Measurements from ENCODE around the gene APLP2.
"Not testable (repeated sequence)": the region's sequence is repeated elsewhere in the genome, so short reads cannot be mapped to it uniquely, and the experiment has no call there.

APLP2 gene

DNA sequence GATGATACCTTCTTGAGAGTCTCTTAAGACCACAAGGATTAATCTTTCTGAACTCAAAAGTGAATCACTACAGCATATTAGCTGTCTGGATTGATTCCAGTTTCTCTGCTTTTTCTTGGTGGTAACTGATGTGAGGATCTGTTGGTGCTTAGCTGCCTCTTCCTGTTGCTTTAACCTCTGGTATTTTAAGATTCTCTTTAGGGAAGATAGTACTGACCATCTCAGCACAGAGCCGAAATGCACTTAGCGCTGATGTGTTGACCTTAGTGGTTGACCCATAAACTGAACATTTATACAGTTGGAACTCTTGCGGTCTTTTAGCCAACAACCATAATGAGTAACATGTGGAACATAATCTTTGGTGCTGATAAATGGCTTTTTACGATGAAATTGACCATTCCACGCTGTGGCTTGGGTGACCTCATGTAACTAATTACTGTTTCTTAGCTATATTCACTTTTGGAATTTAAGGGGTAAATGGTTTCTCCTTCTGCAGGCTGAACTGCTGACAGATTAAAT lies 33.7 kb downstream of the APLP2 start:
- Histone ChIP-seq H3K4me1 (ENCODE audit: insufficient read depth, insufficient read length) (no peaks in the 10 kb centered on the region), H3K9me3 (ENCODE audit: insufficient read depth, low read length) (no peaks in the 10 kb centered on the region), H3K27me3 (ENCODE audit: insufficient read depth, insufficient read length) (no peaks in the 10 kb centered on the region), H3K36me3 (ENCODE audit: insufficient read depth, insufficient read length, low read length) (no peaks in the 10 kb centered on the region), H3K9ac (ENCODE audit: insufficient read length, low read depth) (no peak overlapping the region), H3K4me3 (ENCODE audit: insufficient read length, low read depth) (no peak overlapping the region)
- TF ChIP-seq ZNF274 (IDR thresholded peaks at IDR 0.05; ENCODE audit: low read depth, low read length), result no peak
- no peak for TF ChIP-seq YY1 (IDR thresholded peaks at IDR 0.05; ENCODE audit: insufficient read depth, insufficient read length)
- TF ChIP-seq SUZ12 (IDR thresholded peaks at IDR 0.05; ENCODE audit: extremely low read depth, insufficient read depth, insufficient read length), result no peak
- DNase-seq (ENCODE audit: low read depth, low spot score), result no peak

- H3K9me3 ChIP-seq (ENCODE audit: insufficient read depth, low read length), result no peaks in the 10 kb centered on the region
- no peak for DNase-seq (ENCODE audit: low read depth, low spot score)
- H3K27me3 ChIP-seq (ENCODE audit: insufficient read depth, insufficient read length), result no peaks in the 10 kb centered on the region
- no peak for TF ChIP-seq SUZ12 (IDR thresholded peaks at IDR 0.05; ENCODE audit: extremely low read depth, insufficient read depth, insufficient read length)
- no peak for TF ChIP-seq ZNF274 (IDR thresholded peaks at IDR 0.05; ENCODE audit: low read depth, low read length)
- TF ChIP-seq YY1 (IDR thresholded peaks at IDR 0.05; ENCODE audit: insufficient read depth, insufficient read length), result no peak
- no peak overlapping the region for H3K4me3 ChIP-seq (ENCODE audit: insufficient read length, low read depth)
- H3K9ac ChIP-seq (ENCODE audit: insufficient read length, low read depth), result no peak overlapping the region
- no peaks in the 10 kb centered on the region for H3K4me1 ChIP-seq (ENCODE audit: insufficient read depth, insufficient read length)
- H3K36me3 ChIP-seq (ENCODE audit: insufficient read depth, insufficient read length, low read length), result peaks cover 15% of the 10 kb centered on the region
Observed at GRCh38 chr11:130106381-130106780, 36.7 kb downstream of the APLP2 start.

DNA sequence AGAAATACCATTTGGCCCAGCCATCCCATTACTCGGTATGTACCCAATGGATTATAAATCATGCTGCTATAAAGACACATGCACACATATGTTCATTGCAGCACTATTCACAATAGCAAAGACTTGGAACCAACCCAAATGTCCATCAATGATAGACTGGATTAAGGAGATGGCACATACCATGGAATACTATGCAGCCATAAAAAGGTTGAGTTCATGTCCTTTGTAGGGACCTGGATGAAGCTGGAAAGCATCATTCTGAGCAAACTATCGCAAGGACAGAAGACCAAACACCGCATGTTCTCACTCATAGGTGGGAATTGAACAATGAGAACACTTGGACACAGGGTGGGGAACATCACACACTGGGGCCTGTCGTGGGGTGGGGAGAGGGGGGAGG lies 39.0 kb downstream of the APLP2 start:
- H3K27me3 ChIP-seq (ENCODE audit: insufficient read depth, insufficient read length); H3K4me3 ChIP-seq (ENCODE audit: insufficient read length, low read depth); DNase-seq (ENCODE audit: low read depth, low spot score); H3K4me1 ChIP-seq (ENCODE audit: insufficient read depth, insufficient read length); H3K9me3 ChIP-seq (ENCODE audit: insufficient read depth, low read length); H3K9ac ChIP-seq (ENCODE audit: insufficient read length, low read depth): not testable (repeated sequence)
- peaks cover 23% of the 10 kb centered on the region for H3K36me3 ChIP-seq (ENCODE audit: insufficient read depth, insufficient read length, low read length)

DNA sequence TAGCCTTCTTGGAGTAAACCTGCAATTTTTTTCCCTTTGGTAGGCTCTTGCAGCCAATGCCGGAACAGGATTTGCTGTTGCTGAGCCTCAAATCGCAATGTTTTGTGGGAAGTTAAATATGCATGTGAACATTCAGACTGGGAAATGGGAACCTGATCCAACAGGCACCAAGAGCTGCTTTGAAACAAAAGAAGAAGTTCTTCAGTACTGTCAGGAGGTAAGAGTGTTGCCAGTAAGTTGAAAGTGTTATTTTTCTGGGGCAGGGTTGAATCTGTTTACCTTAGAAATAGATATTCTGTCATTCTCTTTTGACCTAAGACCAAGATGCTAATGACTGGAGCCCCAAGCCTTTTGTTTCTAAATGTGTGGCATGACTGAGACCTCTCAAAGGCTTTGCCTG lies 39.7 kb downstream of the APLP2 start:
- H3K4me3 ChIP-seq (ENCODE audit: insufficient read length, low read depth), result no peak overlapping the region
- peaks cover 23% of the 10 kb centered on the region for H3K36me3 ChIP-seq (ENCODE audit: insufficient read depth, insufficient read length, low read length)
- H3K27me3 ChIP-seq (ENCODE audit: insufficient read depth, insufficient read length), result no peaks in the 10 kb centered on the region
- no peak overlapping the region for H3K9ac ChIP-seq (ENCODE audit: insufficient read length, low read depth)
- H3K9me3 ChIP-seq (ENCODE audit: insufficient read depth, low read length), result no peaks in the 10 kb centered on the region
- DNase-seq (ENCODE audit: low read depth, low spot score), result no peak
- H3K4me1 ChIP-seq (ENCODE audit: insufficient read depth, insufficient read length), result no peaks in the 10 kb centered on the region
- TF ChIP-seq ZNF274 (IDR thresholded peaks at IDR 0.05; ENCODE audit: low read depth, low read length), result no peak
- no peak for TF ChIP-seq SUZ12 (IDR thresholded peaks at IDR 0.05; ENCODE audit: extremely low read depth, insufficient read depth, insufficient read length)
- TF ChIP-seq YY1 (IDR thresholded peaks at IDR 0.05; ENCODE audit: insufficient read depth, insufficient read length), result no peak

GRCh38 chr11:130110339-130111108 lies 40.8 kb downstream of the APLP2 start:
- Histone ChIP-seq H3K9ac (ENCODE audit: insufficient read length, low read depth) (no peak overlapping the region), H3K4me3 (ENCODE audit: insufficient read length, low read depth) (no peak overlapping the region), H3K36me3 (ENCODE audit: insufficient read depth, insufficient read length, low read length) (peaks cover 31% of the 10 kb centered on the region), H3K4me1 (ENCODE audit: insufficient read depth, insufficient read length) (no peaks in the 10 kb centered on the region), H3K9me3 (ENCODE audit: insufficient read depth, low read length) (no peaks in the 10 kb centered on the region), H3K27me3 (ENCODE audit: insufficient read depth, insufficient read length) (no peaks in the 10 kb centered on the region)
- DNase-seq (ENCODE audit: low read depth, low spot score), result no peak
- no peak for TF ChIP-seq SUZ12 (IDR thresholded peaks at IDR 0.05; ENCODE audit: extremely low read depth, insufficient read depth, insufficient read length)
- TF ChIP-seq YY1 (IDR thresholded peaks at IDR 0.05; ENCODE audit: insufficient read depth, insufficient read length), result no peak
- no peak for TF ChIP-seq ZNF274 (IDR thresholded peaks at IDR 0.05; ENCODE audit: low read depth, low read length)

DNA sequence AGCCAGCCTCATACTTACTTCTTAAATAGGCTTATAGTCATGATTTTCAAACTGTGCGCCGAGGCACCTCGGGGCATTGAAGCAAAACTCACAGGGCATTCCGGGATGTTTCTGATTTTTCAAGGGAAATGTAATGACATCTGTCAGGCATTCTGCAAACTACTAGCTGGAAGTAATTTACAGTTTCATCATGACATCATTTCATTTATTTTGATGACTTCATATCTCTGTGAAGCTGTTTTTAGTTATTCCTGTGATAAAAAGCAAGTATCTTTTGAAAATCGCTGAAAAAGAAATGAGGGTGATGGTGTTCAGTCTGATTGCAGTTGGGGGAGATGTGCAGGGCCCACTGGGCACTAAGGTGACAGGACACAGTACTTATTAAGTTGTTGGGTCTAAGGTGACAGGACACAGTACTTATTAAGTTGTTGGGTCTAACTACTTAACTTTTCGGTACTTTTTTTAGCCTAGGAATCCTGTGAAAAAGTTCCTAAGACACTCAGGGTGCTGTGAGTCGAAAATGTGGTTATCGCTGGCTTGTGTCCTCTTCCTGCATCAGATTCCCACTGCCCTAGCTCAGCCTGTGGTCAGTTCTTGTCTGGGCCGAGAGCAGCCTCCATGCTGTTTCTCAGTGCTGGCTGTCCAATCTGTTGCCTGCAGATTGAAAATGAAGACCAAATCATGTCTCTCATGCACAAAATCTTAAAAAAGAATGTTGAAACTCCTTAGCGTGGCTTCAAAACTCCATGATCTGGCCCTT lies 42.6 kb downstream of the APLP2 start:
- H3K9ac ChIP-seq (ENCODE audit: insufficient read length, low read depth), result no peak overlapping the region
- TF ChIP-seq ZNF274 (IDR thresholded peaks at IDR 0.05; ENCODE audit: low read depth, low read length) (no peak), YY1 (IDR thresholded peaks at IDR 0.05; ENCODE audit: insufficient read depth, insufficient read length) (no peak), SUZ12 (IDR thresholded peaks at IDR 0.05; ENCODE audit: extremely low read depth, insufficient read depth, insufficient read length) (no peak)
- no peaks in the 10 kb centered on the region for H3K27me3 ChIP-seq (ENCODE audit: insufficient read depth, insufficient read length)
- H3K4me3 ChIP-seq (ENCODE audit: insufficient read length, low read depth), result no peak overlapping the region
- no peak for DNase-seq (ENCODE audit: low read depth, low spot score)
- peaks cover 36% of the 10 kb centered on the region for H3K36me3 ChIP-seq (ENCODE audit: insufficient read depth, insufficient read length, low read length)
- no peaks in the 10 kb centered on the region for H3K9me3 ChIP-seq (ENCODE audit: insufficient read depth, low read length)
- no peaks in the 10 kb centered on the region for H3K4me1 ChIP-seq (ENCODE audit: insufficient read depth, insufficient read length)

DNA sequence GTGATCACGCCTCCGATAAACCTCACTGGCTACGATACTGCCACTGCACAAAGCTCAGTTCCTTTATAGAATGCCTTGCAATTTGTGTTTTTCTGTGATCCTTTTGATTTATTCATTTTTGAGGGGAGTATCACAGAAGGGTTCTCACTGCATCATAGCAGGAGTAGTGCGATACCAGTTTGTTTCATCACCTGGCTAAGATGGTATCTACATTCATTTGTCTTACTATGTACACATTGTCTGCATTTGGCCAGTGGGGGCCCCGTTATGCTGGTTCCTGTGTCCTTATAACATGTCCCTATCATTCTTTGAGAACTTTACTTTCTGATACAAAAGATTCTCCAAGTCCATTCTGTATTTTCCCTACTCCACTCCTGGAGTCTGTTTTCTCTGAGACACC lies 44.6 kb downstream of the APLP2 start:
- H3K4me3 ChIP-seq (ENCODE audit: insufficient read length, low read depth), result no peak overlapping the region
- TF ChIP-seq SUZ12 (IDR thresholded peaks at IDR 0.05; ENCODE audit: extremely low read depth, insufficient read depth, insufficient read length) (no peak), ZNF274 (IDR thresholded peaks at IDR 0.05; ENCODE audit: low read depth, low read length) (no peak), YY1 (IDR thresholded peaks at IDR 0.05; ENCODE audit: insufficient read depth, insufficient read length) (no peak)
- no peaks in the 10 kb centered on the region for H3K4me1 ChIP-seq (ENCODE audit: insufficient read depth, insufficient read length)
- H3K36me3 ChIP-seq (ENCODE audit: insufficient read depth, insufficient read length, low read length), result peaks cover 41% of the 10 kb centered on the region
- no peaks in the 10 kb centered on the region for H3K27me3 ChIP-seq (ENCODE audit: insufficient read depth, insufficient read length)
- no peak for DNase-seq (ENCODE audit: low read depth, low spot score)
- H3K9ac ChIP-seq (ENCODE audit: insufficient read length, low read depth), result no peak overlapping the region
- H3K9me3 ChIP-seq (ENCODE audit: insufficient read depth, low read length), result no peaks in the 10 kb centered on the region
